ENCODE measurements around the gene FARS2. TPM values are rescaled to one million over a fixed set of nuclear protein-coding genes. Genes with fewer than 3 reads are reported as not detected.

FARS2 gene
- total RNA-seq, 6 donors from 2014 or later = 16.4 to 34.6 (median 19.9) TPM

DNA sequence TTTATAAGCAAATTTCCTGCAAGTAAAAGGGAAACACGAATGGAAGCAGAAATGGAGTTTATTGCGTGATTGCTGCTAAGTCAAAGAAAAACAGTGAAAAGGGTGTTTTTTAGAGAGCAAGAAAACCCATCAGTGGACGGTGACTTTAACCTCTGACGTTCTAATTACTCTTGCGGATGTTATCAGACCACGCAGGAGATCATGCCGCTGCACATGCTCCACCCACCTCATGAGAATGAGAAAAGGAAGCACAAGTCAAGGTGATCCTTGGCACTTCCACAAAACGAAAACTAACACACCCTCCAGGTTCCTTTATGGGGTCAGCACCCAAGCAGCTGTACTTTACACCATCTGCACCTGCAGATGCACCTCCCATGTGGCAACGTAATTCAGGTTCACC is 45.5 kb upstream of the FARS2 start:
- Histone ChIP-seq H3K27ac (no peak overlapping the region), H3K4me1 (no peaks in the 10 kb centered on the region), H3K9me3 (no peaks in the 10 kb centered on the region), H3K36me3 (peaks cover 0 to 11% (median 0%) of the 10 kb centered on the region in 4 donors), H3K4me3 (no peak overlapping the region), H3K27me3 (no peaks in the 10 kb centered on the region)
- no peak for TF ChIP-seq EP300 (IDR thresholded peaks at IDR 0.05)
- TF ChIP-seq, protein P1, sequence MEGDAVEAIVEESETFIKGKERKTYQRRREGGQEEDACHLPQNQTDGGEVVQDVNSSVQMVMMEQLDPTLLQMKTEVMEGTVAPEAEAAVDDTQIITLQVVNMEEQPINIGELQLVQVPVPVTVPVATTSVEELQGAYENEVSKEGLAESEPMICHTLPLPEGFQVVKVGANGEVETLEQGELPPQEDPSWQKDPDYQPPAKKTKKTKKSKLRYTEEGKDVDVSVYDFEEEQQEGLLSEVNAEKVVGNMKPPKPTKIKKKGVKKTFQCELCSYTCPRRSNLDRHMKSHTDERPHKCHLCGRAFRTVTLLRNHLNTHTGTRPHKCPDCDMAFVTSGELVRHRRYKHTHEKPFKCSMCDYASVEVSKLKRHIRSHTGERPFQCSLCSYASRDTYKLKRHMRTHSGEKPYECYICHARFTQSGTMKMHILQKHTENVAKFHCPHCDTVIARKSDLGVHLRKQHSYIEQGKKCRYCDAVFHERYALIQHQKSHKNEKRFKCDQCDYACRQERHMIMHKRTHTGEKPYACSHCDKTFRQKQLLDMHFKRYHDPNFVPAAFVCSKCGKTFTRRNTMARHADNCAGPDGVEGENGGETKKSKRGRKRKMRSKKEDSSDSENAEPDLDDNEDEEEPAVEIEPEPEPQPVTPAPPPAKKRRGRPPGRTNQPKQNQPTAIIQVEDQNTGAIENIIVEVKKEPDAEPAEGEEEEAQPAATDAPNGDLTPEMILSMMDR (IDR thresholded peaks at IDR 0.05) = no peak
- TF ChIP-seq POLR2A (IDR thresholded peaks at IDR 0.05) = no peak
- no peak for TF ChIP-seq POLR2AphosphoS5 (IDR thresholded peaks at IDR 0.05)
- DNase-seq (no peak), ATAC-seq (ENCODE audit: low FRiP score in 2 of 2) (no peak)
- WGBS, 2 donors = 83 to 88% methylated on average over 9 of the region's 9 CpGs

DNA sequence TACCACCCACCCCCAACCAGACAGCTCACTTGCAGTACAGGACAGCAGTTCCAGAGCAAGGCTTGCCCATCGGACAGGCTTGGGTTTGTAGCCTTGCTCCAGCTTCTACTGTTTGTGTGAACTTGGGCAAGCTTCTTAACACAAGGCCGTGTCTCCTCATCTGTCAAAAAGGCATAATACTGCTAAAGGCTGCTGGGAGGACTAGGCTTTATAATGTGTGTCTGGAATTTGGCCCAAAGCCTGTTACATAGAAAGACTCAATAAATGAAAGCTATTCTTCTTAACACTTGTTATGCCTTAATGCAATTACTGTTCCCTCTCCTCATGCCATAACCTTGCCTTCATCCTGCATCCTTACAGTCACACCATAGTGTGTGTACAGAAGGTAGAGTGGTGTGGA is 44.0 kb upstream of the FARS2 start:
- 78 to 83% methylated on average over 2 of the region's 2 CpGs for WGBS, 2 donors
- ATAC-seq (ENCODE audit: low FRiP score in 2 of 2) (no peak), DNase-seq (no peak)
- no peak overlapping the region for H3K27ac ChIP-seq
- H3K36me3 ChIP-seq = peaks cover 0 to 11% (median 0%) of the 10 kb centered on the region in 4 donors
- H3K9me3 ChIP-seq = no peaks in the 10 kb centered on the region
- no peaks in the 10 kb centered on the region for H3K4me1 ChIP-seq
- no peak for TF ChIP-seq POLR2A (IDR thresholded peaks at IDR 0.05)
- TF ChIP-seq, protein P1 (IDR thresholded peaks at IDR 0.05) = no peak
- H3K27me3 ChIP-seq = no peaks in the 10 kb centered on the region
- no peak overlapping the region for H3K4me3 ChIP-seq

GRCh38 chr6:5219011-5219691 is 42.2 kb upstream of the FARS2 start:
- ATAC-seq (ENCODE audit: low FRiP score in 2 of 2) = no peak
- TF ChIP-seq EP300 (IDR thresholded peaks at IDR 0.05) (no peak), POLR2A (IDR thresholded peaks at IDR 0.05) (no peak), POLR2AphosphoS5 (IDR thresholded peaks at IDR 0.05) (no peak)
- TF ChIP-seq, protein P1 (IDR thresholded peaks at IDR 0.05) = no peak
- no peaks in the 10 kb centered on the region for H3K27me3 ChIP-seq
- 83 to 86% methylated on average over 5 of the region's 5 CpGs for WGBS, 2 donors
- H3K27ac ChIP-seq = no peak overlapping the region
- no peak for DNase-seq
- no peak overlapping the region for H3K4me3 ChIP-seq
- peaks cover 0 to 10% (median 0%) of the 10 kb centered on the region in 4 donors for H3K36me3 ChIP-seq
- no peaks in the 10 kb centered on the region for H3K9me3 ChIP-seq
- no peaks in the 10 kb centered on the region for H3K4me1 ChIP-seq

GRCh38 chr6:5220443-5220842 is 40.9 kb upstream of the FARS2 start:
- TF ChIP-seq POLR2A (IDR thresholded peaks at IDR 0.05) (no peak), POLR2AphosphoS5 (IDR thresholded peaks at IDR 0.05) (no peak), EP300 (IDR thresholded peaks at IDR 0.05) (no peak)
- TF ChIP-seq, protein P1 (IDR thresholded peaks at IDR 0.05) = no peak
- H3K4me3 ChIP-seq = no peak overlapping the region
- no peaks in the 10 kb centered on the region for H3K9me3 ChIP-seq
- peaks cover 0 to 10% (median 0%) of the 10 kb centered on the region in 4 donors for H3K36me3 ChIP-seq
- 100% methylated on average over 1 of the region's 1 CpG for WGBS, 2 donors
- no peaks in the 10 kb centered on the region for H3K4me1 ChIP-seq
- ATAC-seq (ENCODE audit: low FRiP score in 2 of 2) (no peak), DNase-seq (no peak)
- no peaks in the 10 kb centered on the region for H3K27me3 ChIP-seq
- no peak overlapping the region for H3K27ac ChIP-seq

- H3K36me3 ChIP-seq = peaks cover 0 to 4% (median 0%) of the 10 kb centered on the region in 4 donors
- no peaks in the 10 kb centered on the region for H3K9me3 ChIP-seq
- no peaks in the 10 kb centered on the region for H3K4me1 ChIP-seq
- 86 to 87% methylated on average over 6 of the region's 6 CpGs for WGBS, 2 donors
- no peak overlapping the region for H3K27ac ChIP-seq
- TF ChIP-seq POLR2AphosphoS5 (IDR thresholded peaks at IDR 0.05) = no peak
- no peak for TF ChIP-seq POLR2A (IDR thresholded peaks at IDR 0.05)
- TF ChIP-seq EP300 (IDR thresholded peaks at IDR 0.05) = no peak
- TF ChIP-seq, protein P1 (IDR thresholded peaks at IDR 0.05) = no peak
- H3K4me3 ChIP-seq = no peak overlapping the region
- DNase-seq = no peak
- no peaks in the 10 kb centered on the region for H3K27me3 ChIP-seq
- ATAC-seq (ENCODE audit: low FRiP score in 2 of 2) = no peak
Observed at GRCh38 chr6:5223309-5223708, 38.0 kb upstream of the FARS2 start.
